ENCODE results near the gene TYMP.

DNA sequence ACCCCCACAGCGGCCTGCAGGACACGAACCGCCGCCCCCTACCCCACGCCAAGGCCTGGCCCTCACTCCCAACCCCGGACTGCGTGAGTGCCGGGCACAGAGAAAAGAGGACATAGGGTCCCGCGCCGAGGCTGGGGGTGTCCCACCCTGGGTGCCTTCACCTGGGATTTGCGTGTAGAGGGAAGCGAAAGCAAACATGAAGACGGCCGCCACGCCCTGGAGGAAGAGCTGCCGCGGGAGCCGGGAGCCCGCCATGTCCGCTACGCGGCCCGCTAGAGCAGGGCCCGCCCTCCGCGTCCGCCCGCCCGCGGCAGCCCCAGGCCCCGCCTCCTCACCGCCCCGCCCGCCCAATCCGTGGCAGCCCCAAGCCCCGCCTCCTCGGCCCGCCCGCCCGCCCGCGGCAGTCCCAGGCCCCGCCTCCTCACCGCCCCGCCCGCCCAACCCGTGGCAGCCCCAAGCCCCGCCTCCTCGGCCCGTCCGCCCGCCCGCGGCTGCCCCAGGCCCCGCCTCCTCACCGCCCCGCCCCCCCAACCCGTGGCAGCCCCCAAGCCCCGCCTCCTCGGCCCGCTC lies 22.3 kb downstream of the TYMP start, which contains the start of gene LMF2:
- TF ChIP-seq, protein P1, sequence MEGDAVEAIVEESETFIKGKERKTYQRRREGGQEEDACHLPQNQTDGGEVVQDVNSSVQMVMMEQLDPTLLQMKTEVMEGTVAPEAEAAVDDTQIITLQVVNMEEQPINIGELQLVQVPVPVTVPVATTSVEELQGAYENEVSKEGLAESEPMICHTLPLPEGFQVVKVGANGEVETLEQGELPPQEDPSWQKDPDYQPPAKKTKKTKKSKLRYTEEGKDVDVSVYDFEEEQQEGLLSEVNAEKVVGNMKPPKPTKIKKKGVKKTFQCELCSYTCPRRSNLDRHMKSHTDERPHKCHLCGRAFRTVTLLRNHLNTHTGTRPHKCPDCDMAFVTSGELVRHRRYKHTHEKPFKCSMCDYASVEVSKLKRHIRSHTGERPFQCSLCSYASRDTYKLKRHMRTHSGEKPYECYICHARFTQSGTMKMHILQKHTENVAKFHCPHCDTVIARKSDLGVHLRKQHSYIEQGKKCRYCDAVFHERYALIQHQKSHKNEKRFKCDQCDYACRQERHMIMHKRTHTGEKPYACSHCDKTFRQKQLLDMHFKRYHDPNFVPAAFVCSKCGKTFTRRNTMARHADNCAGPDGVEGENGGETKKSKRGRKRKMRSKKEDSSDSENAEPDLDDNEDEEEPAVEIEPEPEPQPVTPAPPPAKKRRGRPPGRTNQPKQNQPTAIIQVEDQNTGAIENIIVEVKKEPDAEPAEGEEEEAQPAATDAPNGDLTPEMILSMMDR (IDR thresholded peaks at IDR 0.05): no peak
- TF ChIP-seq EP300 (IDR thresholded peaks at IDR 0.05): no peak
- peak; percentile 58 to 72 for TF ChIP-seq POLR2AphosphoS5 (IDR thresholded peaks at IDR 0.05)
- no peak for TF ChIP-seq POLR2A (IDR thresholded peaks at IDR 0.05; ENCODE audit: low read depth)
